ENCODE measurements around the gene C1orf105. TPM values are rescaled to one million over a fixed set of nuclear protein-coding genes. Genes with fewer than 3 reads are reported as not detected.
A peak's percentile ranks its signal among the peaks of the same experiment; 100 is the strongest.

The C1orf105 gene
- total RNA-seq, 1 donor from 2014 or later, result not detected

DNA sequence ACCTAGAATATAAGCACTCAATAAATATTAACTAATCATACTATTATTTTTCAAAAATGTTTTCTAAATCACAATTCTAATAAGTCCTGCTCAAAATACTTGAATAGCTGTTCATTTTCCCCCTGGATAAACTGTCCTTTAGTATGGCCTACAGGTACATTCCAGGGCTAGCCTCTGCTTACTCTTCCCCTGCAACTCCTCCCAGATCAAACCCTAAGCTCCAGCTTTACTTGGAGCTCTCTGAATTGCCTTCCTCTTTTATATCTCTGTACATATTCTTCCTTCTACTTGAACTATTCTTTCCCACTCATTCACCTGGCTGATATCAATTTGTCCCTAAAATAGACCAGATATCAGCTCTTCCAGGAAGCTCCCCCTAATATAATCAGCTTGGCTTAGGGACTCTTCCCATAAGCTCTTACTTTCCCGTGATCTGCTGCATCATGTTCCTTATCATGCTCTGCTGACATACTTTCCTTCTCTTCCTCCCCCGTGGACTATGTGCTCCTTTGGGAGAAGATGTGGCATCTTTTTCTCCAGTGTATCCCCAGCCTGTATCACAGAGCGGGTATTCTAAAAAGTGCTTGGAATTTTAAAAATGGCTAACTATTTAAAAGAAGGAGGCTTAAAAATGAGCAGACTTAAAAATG is 66.4 kb downstream of the C1orf105 start:
- TF ChIP-seq, protein P1, sequence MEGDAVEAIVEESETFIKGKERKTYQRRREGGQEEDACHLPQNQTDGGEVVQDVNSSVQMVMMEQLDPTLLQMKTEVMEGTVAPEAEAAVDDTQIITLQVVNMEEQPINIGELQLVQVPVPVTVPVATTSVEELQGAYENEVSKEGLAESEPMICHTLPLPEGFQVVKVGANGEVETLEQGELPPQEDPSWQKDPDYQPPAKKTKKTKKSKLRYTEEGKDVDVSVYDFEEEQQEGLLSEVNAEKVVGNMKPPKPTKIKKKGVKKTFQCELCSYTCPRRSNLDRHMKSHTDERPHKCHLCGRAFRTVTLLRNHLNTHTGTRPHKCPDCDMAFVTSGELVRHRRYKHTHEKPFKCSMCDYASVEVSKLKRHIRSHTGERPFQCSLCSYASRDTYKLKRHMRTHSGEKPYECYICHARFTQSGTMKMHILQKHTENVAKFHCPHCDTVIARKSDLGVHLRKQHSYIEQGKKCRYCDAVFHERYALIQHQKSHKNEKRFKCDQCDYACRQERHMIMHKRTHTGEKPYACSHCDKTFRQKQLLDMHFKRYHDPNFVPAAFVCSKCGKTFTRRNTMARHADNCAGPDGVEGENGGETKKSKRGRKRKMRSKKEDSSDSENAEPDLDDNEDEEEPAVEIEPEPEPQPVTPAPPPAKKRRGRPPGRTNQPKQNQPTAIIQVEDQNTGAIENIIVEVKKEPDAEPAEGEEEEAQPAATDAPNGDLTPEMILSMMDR (IDR thresholded peaks at IDR 0.05; ENCODE audit: unreplicated experiment), result no peak
- no peaks in the 10 kb centered on the region for H3K36me3 Mint-ChIP-seq
- H3K27me3 Mint-ChIP-seq (ENCODE audit: low read depth), result no peaks in the 10 kb centered on the region
- no peaks in the 10 kb centered on the region for H3K9me3 Mint-ChIP-seq
- DNase-seq (ENCODE audit: low spot score in 2 of 2, unreplicated experiment in 2 of 2), result no peak
- peaks cover 57% of the 10 kb centered on the region for H3K4me1 Mint-ChIP-seq
- H3K4me3 Mint-ChIP-seq, result no peak overlapping the region
- H3K27ac Mint-ChIP-seq, result peak overlapping the region; percentile 78

DNA sequence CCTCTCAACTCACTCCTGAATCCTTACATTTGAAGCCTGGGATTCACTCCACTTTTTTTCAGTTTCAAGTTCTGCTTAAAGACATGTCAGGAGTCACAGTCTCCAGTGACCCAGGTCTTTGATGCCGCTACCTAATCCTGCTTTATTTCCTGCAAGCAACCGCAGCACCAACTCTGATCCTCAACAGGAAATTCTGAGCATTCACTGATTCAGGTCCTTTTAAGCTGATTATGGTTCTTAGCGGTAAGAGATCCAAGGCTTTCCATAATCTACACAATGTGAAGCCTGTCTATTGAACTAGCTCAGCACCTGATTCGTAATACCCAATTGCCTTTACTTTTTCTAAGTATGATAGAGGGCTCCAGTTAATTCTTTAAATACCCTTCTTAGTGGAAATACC is 67.1 kb downstream of the C1orf105 start:
- no peak overlapping the region for H3K4me3 Mint-ChIP-seq
- TF ChIP-seq, protein P1 (IDR thresholded peaks at IDR 0.05; ENCODE audit: unreplicated experiment), result no peak
- peaks cover 58% of the 10 kb centered on the region for H3K4me1 Mint-ChIP-seq
- H3K27me3 Mint-ChIP-seq (ENCODE audit: low read depth), result no peaks in the 10 kb centered on the region
- no peaks in the 10 kb centered on the region for H3K36me3 Mint-ChIP-seq
- no peak for DNase-seq (ENCODE audit: low spot score in 2 of 2, unreplicated experiment in 2 of 2)
- H3K27ac Mint-ChIP-seq, result peak overlapping the region; percentile 63
- no peaks in the 10 kb centered on the region for H3K9me3 Mint-ChIP-seq

DNA sequence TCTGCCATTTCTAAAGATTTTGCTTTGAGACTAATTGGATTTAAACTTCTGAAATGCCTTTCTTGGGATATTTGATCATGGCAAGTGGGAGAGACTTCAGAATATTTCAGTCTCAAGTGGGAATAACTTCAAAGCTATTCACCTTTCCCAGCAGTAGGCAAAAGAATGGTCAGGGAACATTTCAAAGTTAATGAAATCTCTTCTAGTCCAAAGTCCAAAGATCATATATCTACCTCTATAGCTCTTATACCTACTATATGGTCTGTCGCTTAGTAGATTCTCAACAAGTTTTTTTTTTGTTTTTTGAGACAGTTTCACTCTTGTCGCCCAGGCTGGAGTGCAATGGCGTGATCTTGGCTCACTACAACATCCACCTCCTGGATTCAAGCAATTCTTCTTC is 67.9 kb downstream of the C1orf105 start:
- TF ChIP-seq, protein P1 (IDR thresholded peaks at IDR 0.05; ENCODE audit: unreplicated experiment), result no peak
- Mint-ChIP-seq H3K36me3 (no peaks in the 10 kb centered on the region), H3K27ac (no peak overlapping the region), H3K4me3 (no peak overlapping the region), H3K9me3 (no peaks in the 10 kb centered on the region), H3K27me3 (ENCODE audit: low read depth) (no peaks in the 10 kb centered on the region), H3K4me1 (peaks cover 56% of the 10 kb centered on the region)
- DNase-seq (ENCODE audit: low spot score in 2 of 2, unreplicated experiment in 2 of 2), result no peak

DNA sequence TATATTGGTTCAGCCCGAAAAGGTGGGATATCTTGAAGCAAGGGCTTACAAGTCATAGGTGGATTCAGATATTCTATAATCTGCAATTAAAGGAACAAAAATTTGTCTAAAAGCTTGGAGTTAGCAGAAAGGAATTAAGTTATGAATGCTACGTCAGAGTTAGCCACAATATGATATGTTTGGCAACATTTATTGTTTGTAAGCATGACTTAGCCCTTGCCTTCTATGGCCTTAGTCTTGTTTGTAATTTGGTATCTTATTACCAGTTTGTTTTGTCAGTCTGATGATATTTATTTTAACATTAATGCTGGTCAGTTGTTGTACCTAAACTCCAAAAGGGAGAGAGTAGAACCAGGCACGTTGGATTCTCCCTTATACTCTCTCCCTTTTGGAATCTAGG is 69.4 kb downstream of the C1orf105 start:
- H3K9me3 Mint-ChIP-seq, result no peaks in the 10 kb centered on the region
- no peaks in the 10 kb centered on the region for H3K36me3 Mint-ChIP-seq
- H3K4me3 Mint-ChIP-seq, result no peak overlapping the region
- no peak for DNase-seq (ENCODE audit: low spot score in 2 of 2, unreplicated experiment in 2 of 2)
- H3K27ac Mint-ChIP-seq, result no peak overlapping the region
- TF ChIP-seq, protein P1 (IDR thresholded peaks at IDR 0.05; ENCODE audit: unreplicated experiment), result no peak
- peaks cover 50% of the 10 kb centered on the region for H3K4me1 Mint-ChIP-seq
- no peaks in the 10 kb centered on the region for H3K27me3 Mint-ChIP-seq (ENCODE audit: low read depth)

DNA sequence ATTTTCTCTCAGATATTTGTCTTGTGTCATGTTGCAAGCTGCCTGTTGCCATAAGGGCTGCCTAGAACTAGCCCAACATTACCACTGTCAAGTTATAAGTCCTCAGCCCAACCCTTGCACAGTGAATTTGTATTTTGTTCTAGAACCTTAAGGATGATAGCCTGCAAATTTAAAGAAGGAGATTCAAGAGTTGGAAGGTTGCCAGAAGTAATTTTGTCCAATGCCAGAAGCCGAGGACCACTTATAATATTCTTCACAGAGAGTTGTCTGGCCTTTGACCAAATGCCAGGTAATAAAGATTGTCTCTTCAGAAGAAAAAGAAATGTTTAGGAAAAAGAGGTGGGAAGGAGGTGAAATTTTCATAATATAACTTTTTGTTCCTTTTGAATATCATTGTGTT is 71.9 kb downstream of the C1orf105 start:
- Mint-ChIP-seq H3K4me3 (no peak overlapping the region), H3K27me3 (ENCODE audit: low read depth) (no peaks in the 10 kb centered on the region), H3K27ac (peak overlapping the region; percentile 77), H3K4me1 (peaks cover 47% of the 10 kb centered on the region), H3K36me3 (no peaks in the 10 kb centered on the region), H3K9me3 (no peaks in the 10 kb centered on the region)
- TF ChIP-seq, protein P1 (IDR thresholded peaks at IDR 0.05; ENCODE audit: unreplicated experiment), result no peak
- no peak for DNase-seq (ENCODE audit: low spot score in 2 of 2, unreplicated experiment in 2 of 2)

Data from mesothelial cell of epicardium (in vitro differentiated cells).